Activated naive CD8-positive, alpha-beta T cell (primary cell): ENCODE data around the gene DPH1.

Experiments used
- H3K27ac Mint-ChIP-seq: one replicate; pipeline ENCODE4 v1.8.0; 2021; ENCODE audit warnings: mixed read lengths
- H3K27me3 Mint-ChIP-seq: one replicate; pipeline ENCODE4 v1.8.0; 2021; ENCODE audit warnings: mixed read lengths
- H3K36me3 Mint-ChIP-seq: one replicate; pipeline ENCODE4 v1.8.0; 2021; ENCODE audit warnings: mixed read lengths
- H3K4me1 Mint-ChIP-seq: one replicate; pipeline ENCODE4 v1.8.0; 2021; ENCODE audit warnings: low read depth, mixed read lengths
- H3K4me3 Mint-ChIP-seq: one replicate; pipeline ENCODE4 v1.8.0; 2021; ENCODE audit warnings: mild to moderate bottlenecking, mixed read lengths
- H3K9me3 Mint-ChIP-seq: one replicate; pipeline ENCODE4 v1.8.0; 2021; ENCODE audit warnings: low read depth, mixed read lengths

Gene DPH1

GRCh38 chr17:2057175-2057759, 27.3 kb downstream of the DPH1 start:
- H3K36me3 Mint-ChIP-seq: peaks cover 10% of the 10 kb centered on the region
- H3K27me3 Mint-ChIP-seq: peaks cover 3% of the 10 kb centered on the region
- no peak overlapping the region for H3K27ac Mint-ChIP-seq
- H3K9me3 Mint-ChIP-seq: no peaks in the 10 kb centered on the region
- peaks cover 12% of the 10 kb centered on the region for H3K4me1 Mint-ChIP-seq
- H3K4me3 Mint-ChIP-seq: no peak overlapping the region

DNA sequence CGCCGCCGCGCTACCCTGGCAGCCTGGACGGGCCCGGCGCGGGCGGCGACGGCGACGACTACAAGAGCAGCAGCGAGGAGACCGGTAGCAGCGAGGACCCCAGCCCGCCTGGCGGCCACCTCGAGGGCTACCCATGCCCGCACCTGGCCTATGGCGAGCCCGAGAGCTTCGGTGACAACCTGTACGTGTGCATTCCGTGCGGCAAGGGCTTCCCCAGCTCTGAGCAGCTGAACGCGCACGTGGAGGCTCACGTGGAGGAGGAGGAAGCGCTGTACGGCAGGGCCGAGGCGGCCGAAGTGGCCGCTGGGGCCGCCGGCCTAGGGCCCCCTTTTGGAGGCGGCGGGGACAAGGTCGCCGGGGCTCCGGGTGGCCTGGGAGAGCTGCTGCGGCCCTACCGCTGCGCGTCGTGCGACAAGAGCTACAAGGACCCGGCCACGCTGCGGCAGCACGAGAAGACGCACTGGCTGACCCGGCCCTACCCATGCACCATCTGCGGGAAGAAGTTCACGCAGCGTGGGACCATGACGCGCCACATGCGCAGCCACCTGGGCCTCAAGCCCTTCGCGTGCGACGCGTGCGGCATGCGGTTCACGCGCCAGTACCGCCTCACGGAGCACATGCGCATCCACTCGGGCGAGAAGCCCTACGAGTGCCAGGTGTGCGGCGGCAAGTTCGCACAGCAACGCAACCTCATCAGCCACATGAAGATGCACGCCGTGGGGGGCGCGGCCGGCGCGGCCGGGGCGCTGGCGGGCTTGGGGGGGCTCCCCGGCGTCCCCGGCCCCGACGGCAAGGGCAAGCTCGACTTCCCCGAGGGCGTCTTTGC, 28.0 kb downstream of the DPH1 start:
- Mint-ChIP-seq H3K4me1 (peaks cover 11% of the 10 kb centered on the region), H3K4me3 (peak overlapping the region; percentile 51), H3K27me3 (peaks cover 3% of the 10 kb centered on the region), H3K27ac (no peak overlapping the region), H3K9me3 (no peaks in the 10 kb centered on the region), H3K36me3 (peaks cover 12% of the 10 kb centered on the region)

DNA sequence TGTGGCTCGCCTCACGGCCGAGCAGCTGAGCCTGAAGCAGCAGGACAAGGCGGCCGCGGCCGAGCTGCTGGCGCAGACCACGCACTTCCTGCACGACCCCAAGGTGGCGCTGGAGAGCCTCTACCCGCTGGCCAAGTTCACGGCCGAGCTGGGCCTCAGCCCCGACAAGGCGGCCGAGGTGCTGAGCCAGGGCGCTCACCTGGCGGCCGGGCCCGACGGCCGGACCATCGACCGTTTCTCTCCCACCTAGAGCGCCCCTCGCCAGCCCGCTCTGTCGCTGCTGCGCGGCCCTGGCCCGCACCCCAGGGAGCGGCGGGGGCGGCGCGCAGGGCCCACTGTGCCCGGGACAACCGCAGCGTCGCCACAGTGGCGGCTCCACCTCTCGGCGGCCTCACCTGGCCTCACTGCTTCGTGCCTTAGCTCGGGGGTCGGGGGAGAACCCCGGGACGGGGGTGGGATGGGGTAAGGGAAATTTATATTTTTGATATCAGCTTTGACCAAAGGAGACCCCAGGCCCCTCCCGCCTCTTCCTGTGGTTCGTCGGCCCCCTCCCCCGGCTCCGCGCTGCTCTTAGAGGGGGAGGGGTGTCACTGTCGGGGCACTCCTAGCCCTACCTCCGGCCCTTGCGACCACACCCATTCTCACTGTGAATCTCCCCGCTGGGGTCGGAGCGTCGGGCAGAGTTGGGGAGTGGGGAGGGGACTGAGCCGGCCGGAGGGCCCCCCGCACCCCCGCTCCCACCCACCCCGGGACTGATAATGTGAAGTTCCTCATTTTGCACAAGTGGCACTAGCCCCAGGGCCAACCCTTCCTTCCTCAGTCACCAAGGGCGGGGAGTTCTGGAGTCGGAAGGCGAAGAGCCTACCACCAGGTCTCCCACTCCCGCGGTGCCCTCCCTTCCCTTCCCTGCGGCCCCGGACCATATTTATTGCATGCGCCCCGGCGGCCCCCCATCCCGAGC, 28.9 kb downstream of the DPH1 start:
- Mint-ChIP-seq H3K27me3 (peaks cover 3% of the 10 kb centered on the region), H3K36me3 (peaks cover 16% of the 10 kb centered on the region), H3K4me3 (no peak overlapping the region), H3K9me3 (no peaks in the 10 kb centered on the region), H3K4me1 (peaks cover 6% of the 10 kb centered on the region), H3K27ac (peak overlapping the region; percentile 70)

DNA sequence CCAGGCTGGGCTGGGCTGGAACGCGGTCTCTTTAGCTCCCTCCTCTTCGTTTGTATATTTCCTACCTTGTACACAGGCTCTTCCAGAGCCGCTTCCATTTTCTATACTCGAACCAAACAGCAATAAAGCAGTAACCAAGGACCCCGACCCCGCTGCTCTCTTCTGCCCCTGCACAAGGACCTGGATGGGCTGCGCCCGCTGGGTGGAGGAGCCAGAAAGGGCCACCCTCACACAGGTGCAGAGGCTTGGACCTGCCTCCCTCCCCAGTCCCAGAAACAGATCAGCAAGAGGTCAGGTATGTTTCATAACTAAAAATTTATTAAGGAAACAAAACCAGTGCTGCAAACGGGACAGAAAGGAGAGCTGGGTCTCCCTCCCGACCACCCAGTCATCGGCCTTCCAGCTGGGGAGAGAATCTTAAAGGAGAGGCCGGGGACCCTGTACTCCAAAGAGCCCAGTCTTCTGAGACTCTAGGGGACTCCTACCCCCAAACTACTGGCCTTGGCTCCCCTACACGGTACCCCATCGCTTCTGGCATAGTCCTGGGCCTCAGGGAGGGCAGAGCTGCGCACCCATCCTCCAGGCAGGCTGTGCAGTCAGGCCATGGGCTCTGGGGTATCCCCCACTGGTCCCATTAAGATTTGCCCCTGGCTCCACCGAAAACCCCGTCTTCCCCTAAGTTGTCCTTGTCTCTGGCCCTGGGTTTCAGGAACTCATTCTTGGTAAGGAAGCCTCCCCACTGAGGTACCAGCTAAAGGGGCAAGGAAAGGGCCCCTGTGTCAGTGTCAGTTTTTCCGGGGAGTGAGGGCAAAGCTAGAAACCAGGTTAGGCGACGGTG, 29.8 kb downstream of the DPH1 start:
- H3K4me3 Mint-ChIP-seq: no peak overlapping the region
- H3K36me3 Mint-ChIP-seq: peaks cover 20% of the 10 kb centered on the region
- H3K27me3 Mint-ChIP-seq: peaks cover 3% of the 10 kb centered on the region
- H3K9me3 Mint-ChIP-seq: no peaks in the 10 kb centered on the region
- peak overlapping the region; percentile 70 for H3K27ac Mint-ChIP-seq
- H3K4me1 Mint-ChIP-seq: peaks cover 4% of the 10 kb centered on the region

DNA sequence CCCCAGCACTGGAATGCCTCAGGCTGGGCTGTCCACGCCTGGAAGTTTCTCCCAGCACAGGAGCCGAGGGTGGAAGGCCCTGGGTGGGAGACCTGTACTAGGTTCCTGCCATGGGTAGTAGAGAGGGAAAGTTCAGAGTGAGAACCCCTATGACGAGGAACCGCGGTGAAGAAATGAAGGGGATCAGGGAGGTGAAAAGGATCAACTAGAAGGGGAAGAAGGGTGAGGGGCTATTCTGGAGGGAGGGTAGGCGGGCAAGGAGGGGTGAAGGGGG, 30.4 kb downstream of the DPH1 start:
- Mint-ChIP-seq H3K27me3 (peaks cover 3% of the 10 kb centered on the region), H3K36me3 (peaks cover 22% of the 10 kb centered on the region), H3K9me3 (no peaks in the 10 kb centered on the region), H3K4me3 (no peak overlapping the region), H3K4me1 (peaks cover 6% of the 10 kb centered on the region), H3K27ac (peak overlapping the region; percentile 34)

DNA sequence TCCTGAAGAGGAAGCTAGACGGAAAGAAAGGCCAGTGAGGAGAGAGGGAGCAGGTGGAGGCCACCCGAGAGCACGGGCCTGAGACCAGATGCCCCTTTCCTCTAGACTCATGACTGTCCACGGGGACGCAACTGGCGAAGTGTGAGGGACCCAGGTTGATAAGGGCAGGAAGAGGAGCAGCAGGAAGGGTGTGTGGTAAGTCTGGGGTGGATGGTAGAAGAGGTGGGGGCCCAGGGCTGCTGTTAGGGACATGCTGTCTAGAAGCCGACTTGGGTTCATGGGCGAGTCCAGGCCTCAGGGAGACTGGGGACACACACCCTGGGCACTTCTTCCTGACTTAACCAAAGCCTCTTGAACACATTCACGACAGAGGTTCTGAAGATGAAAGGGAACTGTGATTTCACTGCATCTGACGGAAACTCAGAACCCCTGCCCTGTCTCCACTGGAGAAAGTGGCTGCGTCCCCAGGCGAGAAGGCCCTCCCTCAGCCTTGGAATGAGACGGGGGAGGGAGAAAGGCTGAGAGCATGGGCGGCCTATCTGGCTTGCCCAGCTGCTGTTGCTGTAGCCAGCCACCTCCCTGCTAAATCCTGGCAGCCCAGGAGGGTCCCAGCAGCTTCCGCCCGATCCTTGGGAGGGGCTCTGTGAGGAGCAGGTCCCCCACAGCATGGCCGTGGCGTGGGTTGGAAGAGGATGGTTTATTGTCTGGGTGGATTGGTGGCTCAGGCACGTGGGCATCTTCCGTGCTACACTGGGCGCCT, 30.9 kb downstream of the DPH1 start:
- Mint-ChIP-seq H3K4me1 (peaks cover 6% of the 10 kb centered on the region), H3K36me3 (peaks cover 22% of the 10 kb centered on the region), H3K4me3 (no peak overlapping the region), H3K27me3 (peaks cover 3% of the 10 kb centered on the region), H3K9me3 (no peaks in the 10 kb centered on the region), H3K27ac (no peak overlapping the region)

DNA sequence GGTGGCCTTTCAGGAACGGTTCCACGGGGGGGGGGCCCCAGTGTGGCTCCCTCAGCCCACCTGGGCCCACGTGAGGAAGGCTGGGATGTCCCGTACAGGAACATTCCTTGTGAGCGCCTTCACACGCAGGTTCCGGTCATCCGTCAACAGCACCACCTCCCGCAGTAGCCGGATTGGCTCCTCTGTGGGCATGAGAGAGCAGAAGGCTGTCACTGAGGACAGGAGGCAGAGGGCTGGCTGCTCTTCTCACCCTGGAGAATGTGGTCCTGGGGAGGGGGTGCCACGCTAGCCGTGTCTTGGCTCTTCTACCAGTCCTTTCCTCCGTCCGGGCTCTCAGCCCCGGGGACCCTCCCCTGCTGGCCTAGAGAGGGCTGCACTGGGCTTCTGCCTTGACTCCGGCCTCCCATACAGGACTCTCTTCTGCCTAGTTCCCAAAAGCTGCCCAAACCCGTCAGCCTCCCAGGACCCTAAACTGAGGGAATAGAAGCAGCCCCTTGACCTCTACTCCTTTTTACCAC, 31.5 kb downstream of the DPH1 start:
- Mint-ChIP-seq H3K27me3 (peaks cover 3% of the 10 kb centered on the region), H3K36me3 (peaks cover 27% of the 10 kb centered on the region), H3K9me3 (no peaks in the 10 kb centered on the region), H3K27ac (peak overlapping the region; percentile 22), H3K4me1 (peaks cover 6% of the 10 kb centered on the region), H3K4me3 (no peak overlapping the region)

- Mint-ChIP-seq H3K36me3 (peaks cover 27% of the 10 kb centered on the region), H3K4me1 (peaks cover 6% of the 10 kb centered on the region), H3K27ac (peak overlapping the region; percentile 41), H3K4me3 (no peak overlapping the region), H3K27me3 (peaks cover 3% of the 10 kb centered on the region), H3K9me3 (no peaks in the 10 kb centered on the region)
Observed at GRCh38 chr17:2062571-2063183, 32.7 kb downstream of the DPH1 start.

- Mint-ChIP-seq H3K4me3 (peak overlapping the region; percentile 21), H3K27ac (no peak overlapping the region), H3K27me3 (peaks cover 3% of the 10 kb centered on the region), H3K9me3 (no peaks in the 10 kb centered on the region), H3K4me1 (peaks cover 7% of the 10 kb centered on the region), H3K36me3 (peaks cover 27% of the 10 kb centered on the region)
Observed at GRCh38 chr17:2063261-2064146, 33.6 kb downstream of the DPH1 start.

DNA sequence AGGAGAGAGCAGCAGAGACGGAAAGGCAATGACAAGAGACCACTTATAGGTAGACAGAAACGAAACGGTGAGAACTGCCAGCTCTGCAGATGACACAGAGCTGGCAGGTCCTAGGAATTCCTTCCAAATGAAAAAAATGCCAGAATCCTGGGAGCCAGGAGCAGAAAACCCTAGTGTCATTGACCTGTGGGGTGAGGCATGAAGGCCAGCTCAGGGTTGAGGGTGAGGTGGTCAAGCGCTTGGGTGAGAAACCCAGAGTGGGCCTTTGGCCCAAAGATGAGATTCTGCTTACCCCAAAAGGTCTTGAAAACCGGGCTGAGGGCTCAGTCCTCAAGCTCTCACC, 34.2 kb downstream of the DPH1 start:
- Mint-ChIP-seq H3K36me3 (peaks cover 33% of the 10 kb centered on the region), H3K9me3 (no peaks in the 10 kb centered on the region), H3K27me3 (peaks cover 3% of the 10 kb centered on the region), H3K4me3 (peak overlapping the region; percentile 21), H3K27ac (no peak overlapping the region), H3K4me1 (peaks cover 13% of the 10 kb centered on the region)

DNA sequence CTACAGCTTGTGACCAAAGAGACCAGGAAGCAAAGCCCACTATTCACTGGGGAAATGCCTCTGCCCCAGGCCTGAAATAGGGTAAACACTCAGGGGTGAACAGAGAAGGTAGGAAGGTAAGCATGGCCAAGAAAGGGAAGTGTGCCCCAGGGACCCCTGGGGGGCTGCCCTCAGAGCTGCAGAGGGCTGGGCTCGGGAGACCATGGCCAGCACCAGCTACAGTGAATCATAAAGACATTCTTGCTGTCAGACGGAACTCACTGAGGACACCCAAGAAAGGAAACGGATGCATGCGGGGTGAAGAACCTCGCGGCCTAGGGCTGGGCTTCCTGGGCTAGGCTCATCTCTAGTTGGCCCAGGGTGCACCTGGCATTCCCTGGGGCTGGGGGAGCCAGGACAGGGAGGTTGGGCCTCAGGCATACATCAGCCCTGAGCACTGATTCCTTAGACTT, 34.6 kb downstream of the DPH1 start:
- peak overlapping the region; percentile 54 for H3K27ac Mint-ChIP-seq
- H3K4me3 Mint-ChIP-seq: no peak overlapping the region
- peaks cover 13% of the 10 kb centered on the region for H3K4me1 Mint-ChIP-seq
- H3K27me3 Mint-ChIP-seq: peaks cover 2% of the 10 kb centered on the region
- no peaks in the 10 kb centered on the region for H3K9me3 Mint-ChIP-seq
- peaks cover 34% of the 10 kb centered on the region for H3K36me3 Mint-ChIP-seq

DNA sequence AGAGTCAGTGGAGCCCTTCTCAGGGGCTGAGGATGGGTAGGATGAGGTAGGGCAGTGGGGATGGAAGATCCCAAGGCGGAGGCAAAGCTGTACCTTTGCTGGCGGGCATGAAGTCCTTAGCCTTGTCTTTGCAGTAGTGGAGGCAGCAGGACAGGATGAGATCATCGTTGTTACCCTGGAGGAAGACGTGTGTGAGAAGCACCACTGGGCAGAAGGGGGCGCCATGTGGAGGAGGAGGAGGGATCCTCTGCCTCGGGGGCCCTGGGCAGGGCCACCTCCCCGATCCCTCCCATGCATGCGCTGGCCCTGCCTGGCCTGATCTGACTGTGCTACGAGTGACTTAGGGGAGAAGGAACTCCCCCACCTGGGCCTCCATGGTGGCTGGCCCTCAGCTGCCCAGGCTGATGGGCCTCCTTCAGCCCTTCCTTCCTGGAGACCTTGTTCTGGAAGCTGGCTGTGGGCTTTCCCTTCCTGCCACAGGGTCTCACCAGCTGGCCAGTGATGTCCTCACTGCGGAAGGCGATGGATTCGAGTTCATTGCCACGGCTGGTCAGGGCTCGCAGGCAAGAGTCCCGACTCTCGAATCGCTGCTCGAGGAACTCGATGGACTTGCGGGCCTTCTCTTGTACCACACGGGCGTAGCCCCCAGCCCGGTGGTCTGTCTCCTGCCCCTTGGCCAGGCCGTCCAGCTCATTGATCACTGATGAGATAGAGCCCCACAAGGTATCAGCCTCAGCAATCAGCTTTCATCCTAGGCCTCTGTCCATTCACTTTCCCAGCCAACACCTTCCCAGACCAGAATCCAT, 35.2 kb downstream of the DPH1 start:
- Mint-ChIP-seq H3K27me3 (peaks cover 2% of the 10 kb centered on the region), H3K4me1 (peaks cover 18% of the 10 kb centered on the region), H3K36me3 (peaks cover 38% of the 10 kb centered on the region), H3K9me3 (no peaks in the 10 kb centered on the region), H3K4me3 (no peak overlapping the region), H3K27ac (no peak overlapping the region)
